GM21447 (cell line): ENCODE data around the gene NOTCH1.

Source experiments
- ATAC-seq: cut with Tn5 transposase; IDR thresholded peaks from one replicate; pipeline ENCODE4 v1.9.1; 2021; ENCODE audit not compliant: unreplicated experiment

NOTCH1 gene

DNA sequence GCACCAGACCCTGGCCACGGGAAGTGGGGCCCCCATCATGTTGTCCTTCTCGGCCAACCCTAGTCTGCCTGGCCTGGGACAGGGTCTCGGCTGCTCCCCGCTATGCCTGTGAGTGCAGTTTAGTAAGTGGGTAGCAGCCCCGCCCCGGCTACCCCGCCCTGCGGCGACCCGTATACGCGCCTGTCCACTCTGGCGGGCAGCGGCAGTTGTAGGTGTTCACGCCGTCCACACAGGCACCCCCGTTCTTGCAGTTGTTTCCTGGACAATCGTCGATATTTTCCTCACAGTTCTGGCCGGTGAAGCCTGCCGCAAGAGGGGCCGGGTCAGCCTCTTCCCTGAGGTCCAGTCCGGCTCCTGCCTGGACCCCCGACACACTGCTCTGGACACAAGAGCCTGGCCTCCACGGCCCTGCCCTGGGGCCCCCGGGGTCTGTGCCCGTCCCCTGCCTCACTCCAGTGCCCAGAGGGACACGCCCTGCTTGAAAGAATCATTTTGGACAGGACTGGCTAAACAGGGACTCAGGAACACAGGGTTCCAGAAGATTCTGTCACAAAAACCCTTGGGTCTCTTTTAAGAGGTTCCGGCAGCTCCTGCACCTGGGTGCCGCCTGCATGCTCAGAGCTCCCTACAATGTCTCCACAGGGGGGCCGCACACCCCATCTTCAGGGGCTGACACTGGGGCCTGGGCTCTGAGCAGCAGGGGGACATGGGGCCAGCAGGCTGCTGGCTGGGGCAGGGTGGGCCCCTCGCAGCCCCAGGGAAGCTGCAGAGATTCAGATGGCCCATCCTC, 26.4 kb downstream of the NOTCH1 start:
- ATAC-seq: no peak

DNA sequence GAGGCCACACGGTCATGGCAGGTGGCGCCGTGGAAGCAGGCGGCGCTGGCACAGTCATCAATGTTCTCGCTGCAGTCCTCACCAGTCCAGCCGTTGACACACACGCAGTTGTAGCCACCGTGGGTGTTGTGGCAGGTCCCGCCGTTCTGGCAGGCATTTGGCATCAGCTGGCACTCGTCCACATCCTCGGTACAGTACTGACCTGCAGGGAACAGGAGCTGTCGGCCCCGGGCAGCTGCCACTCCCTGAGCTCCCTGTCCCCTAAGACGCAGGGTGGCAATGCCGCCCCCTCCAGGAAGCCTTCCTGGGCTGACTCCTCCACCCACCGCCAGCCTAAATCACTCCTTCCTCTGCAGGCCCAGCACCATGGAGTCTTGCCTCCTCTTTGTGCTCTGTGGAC, 27.2 kb downstream of the NOTCH1 start:
- no peak for ATAC-seq

DNA sequence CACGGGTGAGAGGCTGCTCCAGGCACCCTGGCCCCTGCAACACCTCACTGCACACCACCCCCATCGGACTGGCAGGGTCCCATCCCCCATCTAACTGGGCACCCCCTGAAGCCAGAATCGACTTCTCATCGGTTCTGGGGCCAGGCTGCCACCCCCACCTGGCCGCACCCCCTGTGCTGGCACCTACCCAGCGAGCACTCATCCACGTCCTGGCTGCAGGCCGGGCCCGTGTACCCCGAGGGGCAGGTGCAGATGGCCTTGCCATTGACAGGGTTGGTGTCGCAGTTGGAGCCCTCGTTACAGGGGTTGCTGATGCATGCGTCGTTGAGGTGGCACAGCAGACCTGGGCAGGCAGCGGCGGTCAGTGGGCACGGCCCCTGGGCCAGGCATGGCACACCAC, 27.9 kb downstream of the NOTCH1 start:
- no peak for ATAC-seq

DNA sequence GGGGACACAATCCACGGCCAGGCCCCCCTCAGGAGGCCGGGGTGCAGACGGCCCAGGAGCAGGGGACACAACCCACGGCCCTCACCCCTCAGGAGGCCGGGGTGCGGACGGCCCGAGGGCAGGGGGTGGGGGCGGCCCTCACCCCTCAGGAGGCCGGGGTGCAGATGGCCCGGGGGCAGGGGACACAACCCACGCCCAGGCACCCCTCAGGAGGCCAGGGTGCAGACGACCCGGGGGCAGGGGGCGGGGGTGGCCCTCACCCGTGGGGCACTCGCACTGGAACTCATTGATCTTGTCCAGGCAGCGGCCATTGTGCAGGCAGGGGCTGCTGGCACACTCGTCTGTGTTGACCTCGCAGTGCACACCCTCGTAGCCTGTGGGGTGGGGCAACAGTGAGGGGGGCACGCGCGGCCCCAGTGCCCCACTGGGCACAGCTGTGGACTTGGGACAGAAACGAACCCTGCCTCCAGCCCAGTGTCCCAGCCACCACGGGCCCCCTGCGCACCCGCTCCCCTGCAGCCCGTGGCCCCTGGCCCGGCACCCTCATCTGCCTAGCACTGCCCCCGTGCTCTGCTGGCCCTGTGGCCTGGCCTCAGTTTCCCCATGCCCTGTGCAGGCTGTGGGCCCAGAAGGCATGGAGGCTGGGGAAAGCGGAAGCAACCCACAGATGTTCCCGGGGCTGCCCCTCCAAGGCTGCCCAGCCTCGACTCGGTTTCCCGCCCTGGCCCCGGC, 28.7 kb downstream of the NOTCH1 start:
- ATAC-seq: no peak

DNA sequence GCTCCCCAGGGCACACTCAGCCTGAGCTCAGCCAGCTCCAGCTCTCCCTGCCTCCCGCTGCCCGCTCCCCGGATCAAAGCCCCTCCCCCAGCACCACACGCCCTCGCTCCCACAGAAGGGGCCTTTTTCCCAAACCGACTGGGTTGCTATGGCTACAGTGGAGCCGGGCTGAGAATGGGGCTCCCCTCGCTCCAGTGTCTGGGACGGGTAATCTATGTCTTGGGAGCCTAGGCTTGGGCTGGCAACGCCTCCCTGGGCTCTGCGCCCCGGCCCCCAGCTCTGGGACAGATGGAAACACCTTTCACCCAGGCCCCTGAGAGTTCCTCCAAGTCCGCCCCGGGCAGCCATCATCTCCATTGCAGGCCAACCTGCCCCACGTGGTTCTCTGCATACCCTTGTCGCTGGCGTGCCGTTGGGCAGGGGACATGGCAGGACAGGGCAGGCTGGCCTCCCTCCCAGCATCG, 29.6 kb downstream of the NOTCH1 start:
- ATAC-seq: no peak

DNA sequence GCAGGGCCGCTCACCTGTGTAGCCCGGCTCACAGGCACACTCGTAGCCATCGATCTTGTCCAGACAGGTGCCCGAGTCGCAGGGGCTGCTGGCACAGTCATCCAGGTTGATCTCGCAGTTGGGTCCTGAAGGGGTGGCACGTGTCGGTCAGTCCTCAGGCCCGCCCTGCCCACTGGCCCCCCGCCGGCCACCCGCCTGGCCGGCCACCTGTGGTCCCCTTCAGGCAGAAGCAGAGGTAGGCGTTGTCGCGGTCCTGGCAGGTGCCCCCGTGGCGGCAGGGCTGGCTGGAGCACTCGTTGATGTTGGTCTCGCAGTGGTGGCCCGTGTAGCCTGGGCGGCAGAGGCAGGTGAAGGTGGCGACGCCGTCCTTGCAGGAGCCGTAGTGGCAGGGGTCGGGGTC, 30.6 kb downstream of the NOTCH1 start:
- no peak for ATAC-seq

DNA sequence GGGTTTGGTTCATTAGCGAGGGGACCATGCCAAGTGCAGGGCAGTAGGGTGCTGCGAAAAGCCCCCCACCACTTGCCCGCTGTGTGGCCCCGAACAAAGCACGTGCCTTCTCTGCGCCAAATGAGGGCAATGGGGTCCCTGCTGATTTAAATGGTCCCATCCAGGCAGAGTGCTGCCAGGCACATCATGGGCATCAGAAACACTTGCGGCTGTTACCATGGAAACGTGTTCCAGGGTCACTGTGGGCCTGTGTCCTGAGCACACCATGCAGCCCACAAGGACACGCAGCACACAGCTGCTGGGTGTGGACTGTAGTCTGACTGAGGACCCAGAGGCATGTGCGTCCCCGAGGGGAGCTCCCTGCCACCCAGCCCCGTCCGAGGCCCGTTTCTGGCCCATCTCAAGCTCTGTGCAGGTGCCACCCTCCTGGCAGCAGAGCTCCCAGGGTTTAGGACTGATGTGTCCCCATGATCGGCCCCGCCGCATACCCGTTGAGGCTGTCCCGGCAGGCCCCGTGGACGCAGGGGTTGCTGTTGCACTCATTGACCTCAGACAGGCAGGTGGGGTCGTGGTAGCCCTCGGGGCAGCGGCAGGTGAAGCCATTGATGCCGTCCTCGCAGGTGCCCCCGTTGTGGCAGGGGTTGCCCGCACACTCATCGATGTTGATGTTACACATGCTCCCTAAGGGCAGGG, 31.7 kb downstream of the NOTCH1 start:
- ATAC-seq: no peak

DNA sequence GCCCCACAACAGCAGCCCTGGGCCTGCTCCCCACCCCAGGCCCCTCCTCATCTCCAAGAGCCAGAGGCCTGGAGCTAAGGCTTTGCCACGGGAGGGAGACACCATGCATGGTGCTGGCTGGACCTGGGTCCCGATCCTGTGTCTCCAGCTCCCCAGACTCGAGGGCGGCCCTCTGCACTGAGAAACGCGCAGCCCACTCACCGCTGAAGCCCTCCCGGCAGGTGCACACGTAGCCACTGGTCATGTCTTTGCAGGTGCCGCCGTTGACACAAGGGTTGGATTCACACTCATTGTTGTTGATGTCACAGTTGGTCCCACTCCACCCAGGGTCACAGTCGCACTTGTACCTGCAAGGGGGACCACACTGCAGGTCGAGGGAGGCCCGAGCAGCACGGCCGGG, 32.7 kb downstream of the NOTCH1 start:
- ATAC-seq: no peak

DNA sequence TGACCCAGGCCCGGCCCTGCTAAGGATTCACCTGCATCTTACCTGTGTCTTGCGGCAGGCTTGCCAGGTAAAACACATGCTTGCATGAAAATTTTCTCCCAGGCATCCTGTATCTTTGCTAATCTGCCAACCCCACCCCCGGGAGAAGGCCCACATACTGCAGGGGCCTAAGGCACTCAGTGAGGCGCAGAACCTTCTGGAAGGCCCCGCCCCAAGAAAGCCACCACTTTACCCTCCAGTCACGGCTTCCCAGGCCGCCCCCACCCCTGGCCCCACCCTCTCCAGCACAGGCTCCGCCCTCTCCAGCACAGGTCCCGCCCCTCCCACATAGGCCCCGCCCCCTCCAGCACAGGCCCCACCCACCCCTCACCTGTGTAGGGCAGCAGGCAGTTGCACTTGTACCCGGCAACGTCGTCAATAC, 33.2 kb downstream of the NOTCH1 start:
- ATAC-seq: no peak

DNA sequence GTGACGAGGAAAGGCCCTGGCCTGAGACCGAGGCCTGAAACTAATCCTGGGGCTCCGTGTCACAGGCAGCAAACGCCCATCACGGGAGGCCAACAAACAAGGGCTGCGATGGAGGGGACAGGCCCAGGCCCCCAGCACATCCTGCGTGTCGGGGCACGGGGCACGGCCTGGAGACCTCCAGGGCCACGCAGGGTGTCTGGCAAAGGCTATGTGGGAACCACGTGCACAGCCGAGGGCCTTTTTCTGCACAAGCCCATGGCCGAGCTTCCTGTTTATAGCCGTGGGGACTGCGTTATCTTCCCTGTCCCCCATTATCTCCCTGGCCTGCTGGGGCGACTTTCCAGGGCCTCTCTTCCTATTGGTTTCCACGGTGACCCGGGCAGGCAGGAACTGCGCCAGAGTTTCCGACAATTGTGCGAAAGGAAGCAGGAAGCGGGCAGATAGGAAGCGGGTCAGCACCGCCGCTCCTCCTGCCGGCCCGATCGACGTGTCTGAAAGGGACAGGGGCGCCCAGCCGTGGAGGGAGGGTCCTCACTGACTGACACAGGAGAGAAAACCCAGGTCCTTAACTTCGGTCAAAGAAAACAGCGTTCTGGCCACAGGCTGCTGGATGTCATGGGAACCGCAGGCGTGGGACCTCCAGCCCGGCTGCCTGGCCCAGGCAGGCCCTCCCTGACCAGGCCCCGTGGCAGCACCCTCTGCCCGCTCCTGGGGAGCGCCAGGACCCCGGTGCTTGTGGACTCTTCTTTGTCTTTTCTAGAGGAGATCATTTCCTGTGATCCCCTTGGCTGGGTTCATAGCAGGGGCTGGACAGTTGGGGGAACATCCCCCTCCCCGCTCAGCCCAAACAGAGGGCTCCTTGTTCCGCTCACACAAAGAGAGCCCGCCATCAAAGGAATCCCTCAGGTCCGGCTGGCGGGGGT, 33.9 kb downstream of the NOTCH1 start:
- no peak for ATAC-seq

DNA sequence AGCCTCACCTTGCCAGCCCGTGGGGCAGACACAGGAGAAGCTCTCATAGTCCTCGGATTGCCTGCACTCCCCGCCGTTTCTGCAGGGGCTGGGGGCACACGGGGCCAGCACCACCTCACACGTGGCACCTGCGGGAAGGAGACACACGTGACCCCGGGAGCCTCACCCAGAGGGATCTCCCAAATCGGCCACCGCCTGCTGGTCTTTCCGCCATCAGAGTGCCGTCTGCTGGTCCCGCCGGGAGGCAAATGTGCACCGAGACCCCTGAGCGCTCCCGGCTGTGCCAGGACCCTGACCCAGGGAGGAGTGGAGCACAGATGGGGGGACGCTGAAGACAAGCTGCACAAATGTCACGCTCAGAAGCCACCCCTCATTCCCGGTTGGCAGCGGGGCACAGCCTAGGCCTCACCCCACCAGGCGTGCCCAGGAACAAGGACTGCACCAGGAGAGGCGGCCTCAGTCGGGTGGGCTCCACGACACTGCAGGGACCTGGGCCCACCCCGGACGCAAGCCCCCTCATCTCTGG, 34.6 kb downstream of the NOTCH1 start:
- ATAC-seq: no peak

DNA sequence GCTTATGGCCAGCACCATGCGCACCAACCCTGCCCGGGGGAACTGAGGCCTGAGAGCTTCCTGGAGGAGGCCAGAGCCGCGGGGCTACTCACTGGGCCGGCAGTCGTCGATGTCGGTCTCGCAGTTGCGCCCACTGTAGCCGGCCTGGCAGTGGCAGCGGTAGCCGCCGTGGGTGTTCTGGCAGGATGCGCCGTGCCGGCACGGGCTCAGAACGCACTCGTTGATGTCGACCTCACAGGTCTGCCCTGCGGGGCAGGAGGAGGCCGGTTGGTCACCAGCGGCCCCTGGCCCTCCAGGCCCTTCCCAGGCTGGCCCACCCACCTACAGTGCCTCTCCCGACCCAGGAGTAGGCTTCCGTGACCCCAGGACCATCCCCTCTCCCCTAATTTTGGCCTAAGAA, 35.3 kb downstream of the NOTCH1 start:
- no peak for ATAC-seq

DNA sequence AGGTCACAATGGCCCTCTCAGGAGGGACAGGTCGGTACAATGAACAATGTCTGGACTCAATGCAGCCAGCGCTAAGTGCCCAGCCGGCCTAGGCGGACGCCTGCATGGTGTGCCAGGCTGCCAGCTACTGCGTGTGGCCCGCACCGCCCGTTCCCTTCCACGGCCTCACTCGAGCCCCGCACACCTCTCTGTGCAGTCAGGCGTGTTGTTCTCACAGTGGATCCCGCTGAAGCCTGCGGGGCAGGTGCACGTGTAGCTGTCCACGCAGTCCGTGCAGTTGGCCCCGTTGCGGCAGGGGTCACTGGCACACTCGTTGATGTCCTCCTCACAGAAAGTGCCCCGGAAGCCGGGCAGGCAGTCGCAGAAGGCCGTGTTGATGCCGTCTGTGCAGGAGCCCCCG, 36.3 kb downstream of the NOTCH1 start:
- ATAC-seq: no peak

DNA sequence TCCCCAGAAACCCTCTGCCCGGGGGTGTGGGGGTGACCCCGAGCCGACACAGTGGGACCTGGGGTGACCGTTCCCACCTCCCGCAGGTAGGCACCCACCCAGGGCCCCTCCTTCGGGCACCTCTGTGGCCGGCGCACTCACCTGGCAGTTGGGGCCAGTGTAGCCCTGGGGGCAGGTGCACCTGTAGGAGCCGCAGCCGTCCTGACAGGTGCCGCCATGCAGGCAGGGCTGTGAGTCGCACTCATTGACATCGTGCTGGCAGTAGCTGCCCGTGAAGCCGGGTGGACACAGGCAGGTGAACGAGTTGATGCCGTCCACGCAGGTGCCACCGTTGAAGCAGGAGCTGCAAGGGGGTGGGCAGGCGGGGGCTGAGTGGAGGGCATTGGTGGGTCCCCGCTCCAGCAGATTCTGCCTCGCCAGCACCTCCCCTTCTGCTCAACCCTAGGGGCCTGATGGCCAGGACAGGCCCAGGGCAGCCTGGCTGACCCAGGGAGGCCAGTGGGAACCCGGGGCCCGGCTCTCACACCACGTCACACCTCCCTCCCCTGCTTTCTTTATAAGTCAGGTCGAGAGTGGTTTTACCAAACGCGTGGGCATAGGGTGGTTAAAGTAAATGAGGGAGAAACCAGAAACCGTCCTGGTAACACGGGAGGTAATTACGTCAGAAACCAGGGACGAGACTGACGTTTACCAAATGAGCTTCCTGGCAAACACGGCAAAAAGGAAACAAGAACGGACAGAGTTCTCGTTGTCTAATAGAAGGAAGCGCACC, 36.9 kb downstream of the NOTCH1 start:
- ATAC-seq: no peak

DNA sequence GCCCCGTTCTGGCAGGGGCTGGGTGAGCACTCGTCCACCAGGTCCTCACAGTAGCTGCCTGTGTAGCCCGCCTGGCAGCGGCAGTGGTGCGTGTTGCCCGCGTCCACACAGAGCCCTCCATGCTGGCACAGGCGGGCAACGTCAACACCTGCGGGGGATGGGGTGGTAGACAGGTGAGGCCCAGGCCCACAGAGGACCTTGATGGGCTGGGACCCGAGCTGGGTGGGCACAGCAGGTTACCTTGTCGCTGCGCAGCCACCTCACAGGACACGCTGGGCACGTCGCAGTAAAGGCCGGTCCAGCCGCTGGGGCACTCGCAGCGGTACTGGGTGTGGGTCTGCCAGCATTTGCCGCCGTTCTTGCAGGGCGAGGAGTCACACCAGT, 37.9 kb downstream of the NOTCH1 start:
- ATAC-seq: no peak

DNA sequence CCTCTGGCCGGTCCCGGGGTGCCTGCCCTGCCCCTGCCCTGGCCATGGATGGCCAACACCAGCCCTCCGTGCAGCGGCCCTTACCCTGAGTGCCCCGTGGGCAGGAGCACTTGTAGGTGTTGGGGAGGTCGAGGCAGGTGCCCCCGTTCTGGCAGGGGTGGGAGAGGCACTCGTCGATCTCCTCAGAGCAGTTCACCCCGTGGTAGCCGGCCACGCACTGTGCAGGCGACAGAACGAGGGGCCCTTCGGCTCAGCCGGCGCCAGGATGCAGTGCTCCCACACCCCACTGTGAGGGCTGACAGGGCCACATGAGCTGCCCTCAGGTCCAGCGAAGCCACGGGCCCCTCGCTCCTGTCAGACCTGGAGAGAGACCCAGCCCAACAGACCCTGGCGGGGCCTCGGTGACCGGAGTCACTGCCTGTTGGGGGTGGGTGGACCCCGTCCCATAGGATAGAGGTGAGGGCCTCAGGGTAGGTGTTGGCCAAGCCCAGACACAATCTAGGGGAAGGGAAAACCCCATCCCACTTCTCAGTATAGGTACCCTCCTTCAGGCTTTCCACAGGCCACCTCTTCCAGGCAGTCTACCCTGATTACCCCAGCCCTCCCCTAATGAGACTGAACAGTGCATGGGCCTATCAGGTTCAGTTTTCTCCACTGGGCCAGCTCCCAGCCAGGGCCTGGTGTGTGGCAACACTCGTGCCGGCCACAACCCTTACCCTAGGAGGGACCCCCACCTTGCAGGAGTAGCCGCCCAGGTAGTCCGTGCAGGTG, 38.4 kb downstream of the NOTCH1 start:
- no peak for ATAC-seq

DNA sequence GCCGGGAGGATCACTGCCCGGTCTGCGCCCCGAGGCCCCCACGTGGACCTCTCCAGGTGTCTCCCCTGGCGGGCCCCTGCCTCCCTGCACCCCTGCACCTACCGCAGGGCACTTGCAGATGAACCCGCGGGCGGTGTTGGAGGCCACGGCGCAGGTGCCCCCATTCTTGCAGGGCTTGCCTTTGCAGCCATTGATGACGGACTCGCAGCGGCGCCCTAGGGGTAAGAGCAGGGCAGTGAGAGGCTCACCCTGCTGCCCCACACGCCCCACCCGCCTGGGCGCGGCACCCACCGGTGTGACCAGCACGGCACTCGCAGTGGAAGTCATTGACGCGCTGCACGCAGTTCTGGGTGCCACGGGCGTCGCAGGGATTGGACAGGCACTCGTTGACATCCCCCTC, 39.4 kb downstream of the NOTCH1 start:
- no peak for ATAC-seq

DNA sequence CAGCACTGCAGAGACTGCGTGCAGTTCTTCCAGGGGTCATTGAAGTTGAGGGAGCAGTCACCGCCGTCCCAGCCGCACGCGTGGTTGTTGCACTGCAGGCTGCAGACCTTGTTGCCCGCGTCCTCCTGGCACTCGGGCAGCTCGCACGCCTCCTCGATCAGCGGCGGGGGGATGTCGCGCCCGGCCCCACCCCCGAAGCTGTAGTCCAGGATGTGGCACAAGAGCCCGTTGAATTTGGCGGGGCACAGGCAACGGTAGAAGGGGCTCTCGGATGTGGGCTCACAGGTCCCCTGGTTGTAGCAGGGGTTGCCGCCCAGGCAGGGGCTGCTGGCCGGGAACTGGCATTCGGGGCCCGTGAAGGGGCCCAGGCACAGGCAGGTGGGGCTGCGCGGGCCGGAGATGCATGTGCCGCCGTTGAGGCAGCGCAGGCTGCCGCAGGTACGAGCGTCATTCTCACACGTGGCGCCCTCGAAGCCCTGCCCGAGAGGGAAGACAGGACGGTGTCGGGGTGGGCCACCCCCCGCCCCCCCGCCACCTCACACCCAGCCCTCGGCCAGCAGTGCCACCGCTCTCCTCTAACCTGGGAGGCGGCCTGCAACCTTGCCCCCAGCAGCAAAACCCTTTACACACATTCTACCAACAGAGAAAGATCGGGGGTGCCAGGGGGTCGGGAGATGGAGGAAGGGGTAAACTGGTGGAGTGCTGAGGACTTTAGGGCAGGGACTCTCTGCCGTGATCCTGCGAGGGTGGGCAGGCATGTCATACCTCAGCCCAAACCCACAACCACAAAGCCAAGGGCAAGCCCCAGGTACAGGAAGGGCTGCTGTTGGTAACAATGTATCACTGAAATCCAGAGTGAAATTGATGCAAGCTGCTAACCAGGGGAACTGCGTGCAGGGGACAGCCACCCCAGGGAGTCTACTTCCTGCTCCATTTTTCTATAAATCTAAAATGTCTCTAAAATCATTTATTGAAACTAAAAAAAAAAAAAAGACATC, 40.1 kb downstream of the NOTCH1 start:
- ATAC-seq: no peak
